ENCODE results near the gene BCHE. TPM values are rescaled to one million over a fixed set of nuclear protein-coding genes. Genes with fewer than 3 reads are reported as not detected.

The BCHE gene
- total and polyA plus RNA-seq, 2 experiments from 2014 or later = 4.1 to 9.5 TPM

DNA sequence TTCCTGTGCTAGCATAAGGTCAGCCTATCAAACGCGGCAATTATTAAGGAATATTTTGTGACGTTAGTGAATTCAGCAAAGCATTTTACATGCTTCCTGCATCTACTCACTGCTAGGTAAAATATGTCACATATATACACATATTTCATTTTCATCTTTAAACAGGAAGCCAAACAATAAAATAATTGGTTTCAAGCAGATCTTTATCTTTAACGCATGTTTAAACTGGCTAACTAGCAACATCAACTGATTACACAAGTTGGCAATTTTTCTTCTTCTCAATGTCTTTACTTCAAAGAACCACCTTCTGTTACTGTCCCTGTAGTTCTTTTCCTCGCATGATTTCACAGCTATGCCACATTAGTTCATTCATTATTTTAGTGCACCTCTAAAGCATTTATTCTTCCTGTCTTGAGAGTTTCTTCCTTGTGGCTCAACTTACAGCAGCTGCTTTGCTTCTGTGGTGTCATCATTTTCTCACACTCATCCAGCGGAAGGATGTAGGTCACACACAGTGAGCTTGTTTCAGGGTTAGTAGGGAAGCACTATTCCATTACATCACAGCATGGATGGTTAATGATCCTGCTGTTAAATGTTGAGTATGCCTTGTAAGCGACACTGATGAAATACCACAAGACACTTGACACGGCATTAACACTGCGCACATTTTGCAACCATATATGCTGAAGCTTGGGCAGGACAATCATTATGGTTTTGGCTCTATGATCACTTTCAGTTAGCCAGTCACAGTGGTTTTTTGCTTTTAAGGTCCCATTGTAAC is 2.3 kb upstream of the BCHE start:
- no peaks in the 10 kb centered on the region for H4K20me1 ChIP-seq (ENCODE audit: insufficient read depth, poor library complexity, severe bottlenecking)
- H3K4me1 ChIP-seq (ENCODE audit: insufficient read depth) = no peaks in the 10 kb centered on the region
- WGBS (ENCODE audit: low lambda C conversion rate, missing lambda C conversion rate) = 88% methylated on average over 9 of the region's 9 CpGs
- no peak overlapping the region for H2AFZ ChIP-seq
- no peaks in the 10 kb centered on the region for H3K79me2 ChIP-seq
- no peak for DNase-seq (ENCODE audit: low spot score)
- H3K4me2 ChIP-seq = no peak overlapping the region
- H3K36me3 ChIP-seq (replicated peaks; ENCODE audit: insufficient read depth, low read depth) = no peaks in the 10 kb centered on the region
- H3K4me3 ChIP-seq = no peak overlapping the region
- no peak overlapping the region for H3K27ac ChIP-seq
- H3K9me2 ChIP-seq (replicated peaks; ENCODE audit: insufficient read depth) = no peaks in the 10 kb centered on the region
- TF ChIP-seq EZH2phosphoT487 (IDR thresholded peaks at IDR 0.05; ENCODE audit: low read depth, severe bottlenecking, unreplicated experiment) (no peak), EZH2 (IDR thresholded peaks at IDR 0.05; ENCODE audit: borderline replicate concordance) (no peak)
- TF ChIP-seq, protein P1, sequence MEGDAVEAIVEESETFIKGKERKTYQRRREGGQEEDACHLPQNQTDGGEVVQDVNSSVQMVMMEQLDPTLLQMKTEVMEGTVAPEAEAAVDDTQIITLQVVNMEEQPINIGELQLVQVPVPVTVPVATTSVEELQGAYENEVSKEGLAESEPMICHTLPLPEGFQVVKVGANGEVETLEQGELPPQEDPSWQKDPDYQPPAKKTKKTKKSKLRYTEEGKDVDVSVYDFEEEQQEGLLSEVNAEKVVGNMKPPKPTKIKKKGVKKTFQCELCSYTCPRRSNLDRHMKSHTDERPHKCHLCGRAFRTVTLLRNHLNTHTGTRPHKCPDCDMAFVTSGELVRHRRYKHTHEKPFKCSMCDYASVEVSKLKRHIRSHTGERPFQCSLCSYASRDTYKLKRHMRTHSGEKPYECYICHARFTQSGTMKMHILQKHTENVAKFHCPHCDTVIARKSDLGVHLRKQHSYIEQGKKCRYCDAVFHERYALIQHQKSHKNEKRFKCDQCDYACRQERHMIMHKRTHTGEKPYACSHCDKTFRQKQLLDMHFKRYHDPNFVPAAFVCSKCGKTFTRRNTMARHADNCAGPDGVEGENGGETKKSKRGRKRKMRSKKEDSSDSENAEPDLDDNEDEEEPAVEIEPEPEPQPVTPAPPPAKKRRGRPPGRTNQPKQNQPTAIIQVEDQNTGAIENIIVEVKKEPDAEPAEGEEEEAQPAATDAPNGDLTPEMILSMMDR (IDR thresholded peaks at IDR 0.05; ENCODE audit: poor library complexity) = no peak
- no peaks in the 10 kb centered on the region for H3K27me3 ChIP-seq
- H3K9me3 ChIP-seq (ENCODE audit: low read depth) = no peaks in the 10 kb centered on the region

DNA sequence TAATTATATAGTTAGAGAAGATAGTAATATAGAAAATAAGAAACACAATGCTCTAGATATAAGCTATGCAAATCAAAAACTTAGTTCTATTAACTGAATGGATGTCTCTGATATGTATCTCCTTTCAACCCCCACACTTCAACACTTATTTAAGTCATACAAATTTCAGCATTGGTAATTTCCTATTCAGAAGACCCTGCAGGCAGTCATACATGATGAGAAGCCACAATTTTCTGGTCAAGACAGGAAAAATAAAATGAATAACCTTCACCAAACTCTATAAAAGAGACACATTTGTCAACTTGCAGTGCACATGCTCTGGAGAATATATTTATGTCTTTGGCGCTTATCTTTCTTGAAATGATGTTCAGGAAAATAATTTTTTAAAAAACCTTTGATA is 578 bp upstream of the BCHE start:
- WGBS (ENCODE audit: low lambda C conversion rate, missing lambda C conversion rate) = 92% methylated on average over 1 of the region's 1 CpG
- Histone ChIP-seq H3K27ac (no peak overlapping the region), H3K79me2 (no peaks in the 10 kb centered on the region), H3K9me3 (ENCODE audit: low read depth) (no peaks in the 10 kb centered on the region), H4K20me1 (ENCODE audit: insufficient read depth, poor library complexity, severe bottlenecking) (no peaks in the 10 kb centered on the region), H3K27me3 (no peaks in the 10 kb centered on the region), H3K9me2 (replicated peaks; ENCODE audit: insufficient read depth) (no peaks in the 10 kb centered on the region), H2AFZ (peak overlapping the region; percentile 49), H3K36me3 (replicated peaks; ENCODE audit: insufficient read depth, low read depth) (no peaks in the 10 kb centered on the region), H3K4me2 (peak overlapping the region; percentile 65), H3K4me1 (ENCODE audit: insufficient read depth) (no peaks in the 10 kb centered on the region), H3K4me3 (no peak overlapping the region)
- no peak for DNase-seq (ENCODE audit: low spot score)
- TF ChIP-seq EZH2 (IDR thresholded peaks at IDR 0.05; ENCODE audit: borderline replicate concordance) = no peak
- no peak for TF ChIP-seq EZH2phosphoT487 (IDR thresholded peaks at IDR 0.05; ENCODE audit: low read depth, severe bottlenecking, unreplicated experiment)
- TF ChIP-seq, protein P1 (IDR thresholded peaks at IDR 0.05; ENCODE audit: poor library complexity) = no peak

DNA sequence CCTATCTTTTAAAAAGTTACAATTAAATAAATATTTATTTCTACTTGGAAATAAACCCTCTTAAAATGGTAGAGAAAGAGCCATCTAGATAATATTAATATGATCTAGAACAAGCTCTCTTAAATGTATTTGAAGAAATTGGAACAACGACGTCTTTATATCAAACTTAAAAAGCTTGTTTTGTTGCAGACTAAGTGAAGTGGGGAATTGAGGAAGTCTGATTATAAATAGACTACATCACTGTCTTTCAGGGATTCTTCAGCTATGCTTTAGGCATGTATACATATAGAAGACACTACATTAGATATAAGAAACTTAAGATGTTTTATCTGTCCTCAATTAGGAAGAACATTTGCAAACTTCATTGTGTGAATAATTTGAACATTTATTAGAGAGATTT is 1.8 kb downstream of the BCHE start:
- Histone ChIP-seq H3K36me3 (replicated peaks; ENCODE audit: insufficient read depth, low read depth) (no peaks in the 10 kb centered on the region), H3K4me2 (no peak overlapping the region), H2AFZ (no peak overlapping the region), H3K4me1 (ENCODE audit: insufficient read depth) (no peaks in the 10 kb centered on the region), H3K9me3 (ENCODE audit: low read depth) (no peaks in the 10 kb centered on the region), H3K27me3 (no peaks in the 10 kb centered on the region), H3K79me2 (no peaks in the 10 kb centered on the region), H3K4me3 (no peak overlapping the region), H4K20me1 (ENCODE audit: insufficient read depth, poor library complexity, severe bottlenecking) (no peaks in the 10 kb centered on the region), H3K27ac (no peak overlapping the region), H3K9me2 (replicated peaks; ENCODE audit: insufficient read depth) (no peaks in the 10 kb centered on the region)
- 75% methylated on average over 2 of the region's 2 CpGs for WGBS (ENCODE audit: low lambda C conversion rate, missing lambda C conversion rate)
- DNase-seq (ENCODE audit: low spot score) = no peak
- no peak for TF ChIP-seq EZH2 (IDR thresholded peaks at IDR 0.05; ENCODE audit: borderline replicate concordance)
- TF ChIP-seq, protein P1 (IDR thresholded peaks at IDR 0.05; ENCODE audit: poor library complexity) = no peak
- no peak for TF ChIP-seq EZH2phosphoT487 (IDR thresholded peaks at IDR 0.05; ENCODE audit: low read depth, severe bottlenecking, unreplicated experiment)

Data from hepatocyte (in vitro differentiated cells).